MCF 10A (cell line): Measurements from ENCODE around the gene S1PR5. TPM values are rescaled to one million over a fixed set of nuclear protein-coding genes. Genes with fewer than 3 reads are reported as not detected.

Experiments used
- BruUV-seq: library from RNA; stranded (reverse); fragments of 400-500 nt; replicated peaks from 2 replicates; lab custom pipeline; 2021; lab: Mats Ljungman, UMichigan
- CTCF ChIA-PET: fragments of 300-600 bp; sonication (Branson Sonifier 250); formaldehyde crosslinking; extraction: SDS; loops from one replicate; lab custom pipeline; 2021; ENCODE audit warnings: antibody characterized with exemption, inconsistent platforms; lab: Yijun Ruan, JAX
- POLR2A ChIA-PET: fragments of 300-600, 350-650 bp; sonication (Branson Sonifier 250); formaldehyde crosslinking; extraction: SDS; loops from one replicate; lab custom pipeline; 2020; ENCODE audit warnings: antibody characterized with exemption, inconsistent platforms; lab: Yijun Ruan, JAX
- DNase-seq: peaks from one replicate; pipeline ENCODE4 v3.0.0-alpha.2; 2018; ENCODE audit not compliant: unreplicated experiment
- H3K27ac Mint-ChIP-seq: one replicate; pipeline ENCODE4 v1.8.0; 2022; ENCODE audit warnings: mild to moderate bottlenecking, low read depth, mixed read lengths; ENCODE audit not compliant: unreplicated experiment
- H3K27me3 Mint-ChIP-seq: one replicate; pipeline ENCODE4 v1.8.0; 2022; ENCODE audit warnings: mixed read lengths; ENCODE audit not compliant: insufficient read depth, unreplicated experiment
- H3K36me3 Mint-ChIP-seq: one replicate; pipeline ENCODE4 v1.8.0; 2022; ENCODE audit warnings: mild to moderate bottlenecking, moderate library complexity, mixed read lengths; ENCODE audit not compliant: insufficient read depth, unreplicated experiment
- H3K4me1 Mint-ChIP-seq: one replicate; pipeline ENCODE4 v1.8.0; 2022; ENCODE audit warnings: mixed read lengths; ENCODE audit not compliant: insufficient read depth, unreplicated experiment
- H3K4me3 Mint-ChIP-seq: one replicate; pipeline ENCODE4 v1.8.0; 2022; ENCODE audit warnings: mild to moderate bottlenecking, moderate library complexity, mixed read lengths; ENCODE audit not compliant: unreplicated experiment
- H3K9me3 Mint-ChIP-seq: one replicate; pipeline ENCODE4 v1.8.0; 2022; ENCODE audit warnings: mixed read lengths; ENCODE audit not compliant: unreplicated experiment
- CTCF ChIP-seq: fragments of 200-600 bp; IDR thresholded peaks from one replicate; pipeline ENCODE4 v1.8.0; 2022; ENCODE audit warnings: antibody characterized with exemption, mild to moderate bottlenecking; ENCODE audit not compliant: unreplicated experiment
- intact Hi-C: fragments of 100-400 bp; cut with micrococcal nuclease; formaldehyde crosslinking; loops from 2 replicates; pipeline ENCODE4 v1.14.1; 2022
- total RNA-seq: library from RNA; stranded (reverse); gene quantifications from 2 replicates; pipeline ENCODE4 v1.2.3, GENCODE V29; 2022

Gene S1PR5
- total RNA-seq, 1 experiment from 2014 or later: not detected

- ChIA-PET CTCF (interaction anchor here (0.6 to 2.1 kb wide), 2 partner anchors 28 to 42 kb away, joined by 3 to 5 read pairs; no protein-coding TSS in a partner anchor), POLR2A (no interaction called here)
- Mint-ChIP-seq H3K36me3 (no peaks in the 10 kb centered on the region), H3K4me3 (no peak overlapping the region), H3K4me1 (no peaks in the 10 kb centered on the region), H3K27ac (no peak overlapping the region), H3K9me3 (no peaks in the 10 kb centered on the region), H3K27me3 (peaks cover 6% of the 10 kb centered on the region)
- intact Hi-C loops: no loop called here
- no peak for DNase-seq
- no peak for TF ChIP-seq CTCF
- BruUV-seq: no TSS peak
Measured at GRCh38 chr19:10513223-10513622, 4.0 kb downstream of the S1PR5 start.

GRCh38 chr19:10510301-10510802, 6.9 kb downstream of the S1PR5 start:
- TF ChIP-seq CTCF: peak; percentile 68
- Mint-ChIP-seq H3K4me3 (no peak overlapping the region), H3K9me3 (no peaks in the 10 kb centered on the region), H3K4me1 (no peaks in the 10 kb centered on the region), H3K36me3 (no peaks in the 10 kb centered on the region), H3K27ac (no peak overlapping the region), H3K27me3 (no peaks in the 10 kb centered on the region)
- intact Hi-C loops: no loop called here
- DNase-seq: peak; percentile 63
- ChIA-PET POLR2A (interaction anchor here (0.6 to 1.2 kb wide), 2 partner anchors 14 to 25 kb away, joined by 3 to 4 read pairs; no protein-coding TSS in a partner anchor), CTCF (interaction anchor here (0.6 to 1.7 kb wide), 8 partner anchors 10 to 150 kb away, joined by 3 to 5 read pairs (median 3); no protein-coding TSS in a partner anchor)
- no TSS peak for BruUV-seq

GRCh38 chr19:10508707-10509106, 8.5 kb downstream of the S1PR5 start:
- H3K27me3 Mint-ChIP-seq: no peaks in the 10 kb centered on the region
- H3K4me3 Mint-ChIP-seq: no peak overlapping the region
- BruUV-seq: no TSS peak
- no peak for TF ChIP-seq CTCF
- CTCF ChIA-PET: interaction anchor here (0.6 to 2.0 kb wide), 10 partner anchors 10 to 137 kb away, joined by 3 to 8 read pairs (median 3); no protein-coding TSS in a partner anchor
- intact Hi-C loops: no loop called here
- no peak overlapping the region for H3K27ac Mint-ChIP-seq
- H3K9me3 Mint-ChIP-seq: no peaks in the 10 kb centered on the region
- no peaks in the 10 kb centered on the region for H3K36me3 Mint-ChIP-seq
- no peaks in the 10 kb centered on the region for H3K4me1 Mint-ChIP-seq
- POLR2A ChIA-PET: interaction anchor here (1.1 to 1.3 kb wide), 2 partner anchors 23 to 32 kb away, joined by 4 read pairs; no protein-coding TSS in a partner anchor
- DNase-seq: peak; percentile 31

GRCh38 chr19:10508036-10508435, 9.2 kb downstream of the S1PR5 start:
- no peak for TF ChIP-seq CTCF
- no peaks in the 10 kb centered on the region for H3K27me3 Mint-ChIP-seq
- DNase-seq: no peak
- intact Hi-C loops: no loop called here
- no peak overlapping the region for H3K27ac Mint-ChIP-seq
- POLR2A ChIA-PET: interaction anchor here (1.1 to 1.3 kb wide), 2 partner anchors 24 to 33 kb away, joined by 4 read pairs; no protein-coding TSS in a partner anchor
- no peaks in the 10 kb centered on the region for H3K4me1 Mint-ChIP-seq
- CTCF ChIA-PET: interaction anchor here (0.6 to 2.0 kb wide), 9 partner anchors 10 to 117 kb away, joined by 3 to 8 read pairs (median 4); no protein-coding TSS in a partner anchor
- no peaks in the 10 kb centered on the region for H3K36me3 Mint-ChIP-seq
- no peaks in the 10 kb centered on the region for H3K9me3 Mint-ChIP-seq
- no TSS peak for BruUV-seq
- no peak overlapping the region for H3K4me3 Mint-ChIP-seq
